Keratinocyte (primary cell): ENCODE data around the gene ZBTB7B. TPM values are rescaled to one million over a fixed set of nuclear protein-coding genes. Genes with fewer than 3 reads are reported as not detected.

Source experiments
- DNase-seq: peaks from one replicate; pipeline ENCODE4 v3.0.0-alpha.2; 2011; ENCODE audit warnings: low read depth, missing footprints, low spot score
- FAIRE-seq: peaks from 2 replicates; lab custom pipeline; 2011; peaks lifted over from hg19 to GRCh38; lab: Jason Lieb, UNC
- H2AFZ ChIP-seq: 2 replicates; pipeline ENCODE4 v1.6.0; 2012; ENCODE audit warnings: low read length, control low read depth, inconsistent platforms; ENCODE audit not compliant: control insufficient read depth
- H3K27ac ChIP-seq: 2 replicates; pipeline ENCODE4 v1.5.1; 2011; ENCODE audit warnings: low read length; ENCODE audit not compliant: control insufficient read depth, insufficient read depth
- H3K27me3 ChIP-seq: 3 replicates; pipeline ENCODE4 v1.6.0; 2011; ENCODE audit warnings: low read length; ENCODE audit not compliant: control insufficient read depth, insufficient read depth; ENCODE audit errors: extremely low read depth
- H3K36me3 ChIP-seq, 2 experiments: 2 replicates in 1 of 2; 3 replicates in 1 of 2; pipeline ENCODE4 v1.5.1; 2011; ENCODE audit warnings: low read length in 2 of 2, mild to moderate bottlenecking in 1 of 2; ENCODE audit not compliant: control insufficient read depth in 2 of 2, insufficient read depth in 2 of 2; ENCODE audit errors: extremely low read depth in 1 of 2
- H3K4me1 ChIP-seq: 3 replicates; pipeline ENCODE4 v1.5.1; 2011; ENCODE audit warnings: low read length; ENCODE audit not compliant: control insufficient read depth, insufficient read depth; ENCODE audit errors: extremely low read depth
- H3K4me2 ChIP-seq: 3 replicates; pipeline ENCODE4 v1.6.0; 2011; ENCODE audit warnings: low read depth, low read length; ENCODE audit not compliant: control insufficient read depth, insufficient read depth; ENCODE audit errors: extremely low read depth
- H3K4me3 ChIP-seq, 3 experiments: fragments of 200-600 bp in 1 of 3; sonication (generic) in 1 of 3; 2 replicates in 2 of 3; 3 replicates in 1 of 3; pipeline ENCODE4 v1.5.1; 2011 to 2016; ENCODE audit warnings: low read length in 3 of 3, mild to moderate bottlenecking in 3 of 3, control low read depth in 2 of 3, inconsistent platforms in 1 of 3, low read depth in 1 of 3, mixed read lengths in 1 of 3, mixed run types in 1 of 3, moderate library complexity in 1 of 3; ENCODE audit not compliant: control insufficient read depth in 2 of 3, insufficient read depth in 2 of 3; ENCODE audit errors: extremely low read depth in 1 of 3
- H3K79me2 ChIP-seq: 2 replicates; pipeline ENCODE4 v1.6.0; 2012; ENCODE audit warnings: low read length; ENCODE audit not compliant: control insufficient read depth, insufficient read depth
- H3K9ac ChIP-seq: 3 replicates; pipeline ENCODE4 v1.6.0; 2011; ENCODE audit warnings: low read length; ENCODE audit not compliant: control insufficient read depth, insufficient read depth; ENCODE audit errors: extremely low read depth
- H3K9me1 ChIP-seq: 3 replicates; pipeline ENCODE4 v1.6.0; 2011; ENCODE audit warnings: low read length; ENCODE audit not compliant: control insufficient read depth, insufficient read depth; ENCODE audit errors: extremely low read depth
- H3K9me3 ChIP-seq: 2 replicates; pipeline ENCODE4 v1.5.1; 2012; ENCODE audit warnings: low read depth, low read length; ENCODE audit not compliant: control insufficient read depth
- H4K20me1 ChIP-seq: 3 replicates; pipeline ENCODE4 v1.6.0; 2011; ENCODE audit warnings: low read length; ENCODE audit not compliant: control insufficient read depth, insufficient read depth; ENCODE audit errors: extremely low read depth
- CTCF ChIP-seq, 3 experiments: IDR thresholded peaks in 1 of 3; conservative IDR thresholded peaks in 1 of 3; optimal IDR thresholded peaks in 1 of 3; 2 replicates in 2 of 3; 3 replicates in 1 of 3; pipeline versions ENCODE3 to v1.5.1; 2011; ENCODE audit warnings: low read length in 3 of 3, mild to moderate bottlenecking in 3 of 3, moderate library complexity in 2 of 3, control low read depth in 1 of 3, inconsistent platforms in 1 of 3; ENCODE audit not compliant: insufficient read depth in 2 of 3; ENCODE audit errors: extremely low read depth in 1 of 3
- EZH2 ChIP-seq: IDR thresholded peaks from one replicate; pipeline ENCODE4 v1.6.1; 2012; ENCODE audit warnings: inconsistent platforms, mild to moderate bottlenecking, low read length, moderate library complexity
- dilution Hi-C: fragments of 300-500 bp; cut with MboI; formaldehyde crosslinking; loops from one replicate; pipeline ENCODE4 v1.7.0; 2020; ENCODE audit warnings: low sequenced_read_pairs; ENCODE audit not compliant: extremely low pct_ligation_motif_present
- polyA plus RNA-seq, 5 experiments: library from polyadenylated mRNA; depleted of rRNA in 3 of 5; stranded (reverse) in 3 of 5; stranded (forward) in 1 of 5; unstranded in 1 of 5; fragments of >200 nt; gene quantifications; 1 replicate in 1 of 5; 2 replicates in 3 of 5; 3 replicates in 1 of 5; pipeline versions ENCODE4 v1.2.1 to v1.2.3, GENCODE V29; 2011 to 2012; ENCODE audit warnings: missing spikeins in 2 of 5, low read depth in 1 of 5, low replicate concordance in 1 of 5

Gene ZBTB7B
- polyA plus RNA-seq, 1 donor (not counting 4 experiments of a cell fraction or from before 2014, with no cell fraction given) = 20.9 TPM

GRCh38 chr1:154999571-155000410 lies 2.8 kb upstream of the ZBTB7B start:
- no peaks in the 10 kb centered on the region for H3K9me3 ChIP-seq
- DNase-seq = no peak
- no peaks in the 10 kb centered on the region for H3K36me3 ChIP-seq
- peak overlapping the region; percentile 72 for H3K4me2 ChIP-seq
- no peak for FAIRE-seq
- H3K9ac ChIP-seq = peak overlapping the region; percentile 75
- TF ChIP-seq CTCF (optimal IDR thresholded peaks at IDR 0.05 in 1 of 3, IDR thresholded peaks at IDR 0.05 in 1 of 3, conservative IDR thresholded peaks at IDR 0.05 in 1 of 3; ENCODE audit: extremely low read depth in 1 of 3, insufficient read depth in 2 of 3, low read length in 3 of 3) (no peak), EZH2 (no peak)
- no peaks in the 10 kb centered on the region for H3K9me1 ChIP-seq
- peaks cover 20% of the 10 kb centered on the region for H3K4me1 ChIP-seq
- peak overlapping the region; percentile 31 to 83 (median 76) for H3K4me3 ChIP-seq
- peak overlapping the region; percentile 47 for H3K27ac ChIP-seq
- H3K27me3 ChIP-seq = no peaks in the 10 kb centered on the region
- H2AFZ ChIP-seq = no peak overlapping the region
- peaks cover 20% of the 10 kb centered on the region for H3K79me2 ChIP-seq
- dilution Hi-C loops = no loop called here
- no peaks in the 10 kb centered on the region for H4K20me1 ChIP-seq

GRCh38 chr1:155000411-155000725 lies 2.2 kb upstream of the ZBTB7B start:
- DNase-seq (no peak), FAIRE-seq (no peak)
- no peak overlapping the region for H2AFZ ChIP-seq
- peak overlapping the region; percentile 87 for H3K4me2 ChIP-seq
- H3K36me3 ChIP-seq = no peaks in the 10 kb centered on the region
- TF ChIP-seq CTCF (optimal IDR thresholded peaks at IDR 0.05 in 1 of 3, IDR thresholded peaks at IDR 0.05 in 1 of 3, conservative IDR thresholded peaks at IDR 0.05 in 1 of 3; ENCODE audit: extremely low read depth in 1 of 3, insufficient read depth in 2 of 3, low read length in 3 of 3) (no peak), EZH2 (no peak)
- peaks cover 25% of the 10 kb centered on the region for H3K4me1 ChIP-seq
- peak overlapping the region; percentile 75 for H3K9ac ChIP-seq
- dilution Hi-C loops = no loop called here
- peaks cover 24% of the 10 kb centered on the region for H3K79me2 ChIP-seq
- H4K20me1 ChIP-seq = no peaks in the 10 kb centered on the region
- no peaks in the 10 kb centered on the region for H3K9me1 ChIP-seq
- H3K4me3 ChIP-seq = peak overlapping the region; percentile 76 to 87 (median 83)
- peak overlapping the region; percentile 72 for H3K27ac ChIP-seq
- no peaks in the 10 kb centered on the region for H3K27me3 ChIP-seq
- no peaks in the 10 kb centered on the region for H3K9me3 ChIP-seq
